Loucy (cell line): Measurements from ENCODE around the gene SAXO2.
A peak's percentile ranks its signal among the peaks of the same experiment; 100 is the strongest.
"Not testable (repeated sequence)": the region's sequence is repeated elsewhere in the genome, so short reads cannot be mapped to it uniquely, and the experiment has no call there.

Experiments used
- H2AFZ ChIP-seq: fragments of 200-600 bp; sonication (generic); 2 replicates; pipeline ENCODE4 v1.6.0; 2016; ENCODE audit warnings: antibody characterized with exemption, mild to moderate bottlenecking, low read length, moderate library complexity
- H3F3A ChIP-seq: fragments of 200-600 bp; 2 replicates; pipeline ENCODE4 v1.6.0; 2016; ENCODE audit warnings: antibody characterized with exemption, low read depth, mild to moderate bottlenecking
- H3K27me3 ChIP-seq: fragments of 200-600 bp; sonication (generic); 2 replicates; pipeline ENCODE4 v1.6.1; 2014; ENCODE audit warnings: low read length, mild to moderate bottlenecking; ENCODE audit not compliant: insufficient read depth, poor library complexity, severe bottlenecking
- H3K36me3 ChIP-seq: fragments of 200-600 bp; sonication (generic); 2 replicates; pipeline ENCODE4 v1.6.1; 2016; ENCODE audit warnings: low read length; ENCODE audit not compliant: insufficient read depth
- H3K4me1 ChIP-seq: fragments of 200-600 bp; sonication (generic); 2 replicates; pipeline ENCODE4 v1.5.1; 2014; ENCODE audit warnings: low read length, mild to moderate bottlenecking; ENCODE audit not compliant: insufficient read depth, poor library complexity, severe bottlenecking
- H3K4me2 ChIP-seq: fragments of 200-600 bp; sonication (generic); 2 replicates; pipeline ENCODE4 v1.6.0; 2014; ENCODE audit warnings: antibody characterized with exemption, low read length, low read depth, mild to moderate bottlenecking; ENCODE audit not compliant: poor library complexity, severe bottlenecking
- H3K4me3 ChIP-seq: fragments of 200-600 bp; sonication (generic); 2 replicates; pipeline ENCODE4 v1.5.1; 2014; ENCODE audit warnings: low read length, mild to moderate bottlenecking, mixed read lengths; ENCODE audit not compliant: poor library complexity, severe bottlenecking
- H3K79me2 ChIP-seq: fragments of 200-600 bp; sonication (generic); 2 replicates; pipeline ENCODE4 v1.6.1; 2014; ENCODE audit warnings: low read length; ENCODE audit not compliant: insufficient read depth
- H3K9ac ChIP-seq: fragments of 200-600 bp; sonication (generic); 2 replicates; pipeline ENCODE4 v1.6.0; 2014; ENCODE audit warnings: mild to moderate bottlenecking, low read depth, low read length, moderate library complexity; ENCODE audit not compliant: poor library complexity, severe bottlenecking
- H3K9me2 ChIP-seq: fragments of 200-600 bp; sonication (generic); replicated peaks from 2 replicates; pipeline ENCODE4 v1.6.1; 2016; ENCODE audit warnings: low read depth, low read length, mixed read lengths
- H3K9me3 ChIP-seq: fragments of 200-600 bp; sonication (generic); 2 replicates; pipeline ENCODE4 v1.6.1; 2014; ENCODE audit warnings: mild to moderate bottlenecking, antibody characterized with exemption, low read length, low read depth; ENCODE audit not compliant: insufficient read depth
- H4K20me1 ChIP-seq: fragments of 200-600 bp; sonication (generic); 2 replicates; pipeline ENCODE4 v1.6.0; 2014; ENCODE audit warnings: antibody characterized with exemption, low read length, mild to moderate bottlenecking; ENCODE audit not compliant: insufficient read depth, poor library complexity, severe bottlenecking
- EZH2phosphoT487 ChIP-seq: fragments of 200-600 bp; IDR thresholded peaks from 2 replicates; pipeline ENCODE4 v1.6.1; 2018; ENCODE audit warnings: antibody characterized with exemption, mild to moderate bottlenecking, moderate library complexity, borderline replicate concordance
- TF ChIP-seq, protein P1 (sequence below): fragments of 200-600 bp; sonication (generic); conservative IDR thresholded peaks from 2 replicates; pipeline ENCODE4 v1.5.1; 2014; ENCODE audit warnings: mild to moderate bottlenecking, antibody characterized with exemption, low read length

SAXO2 gene

DNA sequence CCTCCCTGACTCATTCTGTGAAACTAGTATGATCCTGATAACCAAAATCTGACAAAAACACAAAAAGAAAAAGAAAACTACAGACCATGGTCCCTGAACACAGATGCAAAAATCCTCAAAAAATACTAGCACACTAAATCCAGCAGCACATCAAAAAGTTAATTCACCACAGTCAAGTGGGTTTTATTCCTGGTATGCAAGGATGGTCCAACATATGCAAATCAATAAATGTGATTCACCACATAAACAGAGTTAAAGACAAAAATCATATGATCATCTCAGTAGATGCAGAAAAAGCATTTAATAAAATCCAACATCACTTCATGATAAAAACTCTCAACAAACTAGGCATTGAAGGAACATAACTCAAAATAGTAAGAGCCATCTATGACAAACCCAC lies 12.8 kb downstream of the SAXO2 start:
- no peak overlapping the region for H3K4me2 ChIP-seq
- no peak for TF ChIP-seq EZH2phosphoT487
- TF ChIP-seq, protein P1, sequence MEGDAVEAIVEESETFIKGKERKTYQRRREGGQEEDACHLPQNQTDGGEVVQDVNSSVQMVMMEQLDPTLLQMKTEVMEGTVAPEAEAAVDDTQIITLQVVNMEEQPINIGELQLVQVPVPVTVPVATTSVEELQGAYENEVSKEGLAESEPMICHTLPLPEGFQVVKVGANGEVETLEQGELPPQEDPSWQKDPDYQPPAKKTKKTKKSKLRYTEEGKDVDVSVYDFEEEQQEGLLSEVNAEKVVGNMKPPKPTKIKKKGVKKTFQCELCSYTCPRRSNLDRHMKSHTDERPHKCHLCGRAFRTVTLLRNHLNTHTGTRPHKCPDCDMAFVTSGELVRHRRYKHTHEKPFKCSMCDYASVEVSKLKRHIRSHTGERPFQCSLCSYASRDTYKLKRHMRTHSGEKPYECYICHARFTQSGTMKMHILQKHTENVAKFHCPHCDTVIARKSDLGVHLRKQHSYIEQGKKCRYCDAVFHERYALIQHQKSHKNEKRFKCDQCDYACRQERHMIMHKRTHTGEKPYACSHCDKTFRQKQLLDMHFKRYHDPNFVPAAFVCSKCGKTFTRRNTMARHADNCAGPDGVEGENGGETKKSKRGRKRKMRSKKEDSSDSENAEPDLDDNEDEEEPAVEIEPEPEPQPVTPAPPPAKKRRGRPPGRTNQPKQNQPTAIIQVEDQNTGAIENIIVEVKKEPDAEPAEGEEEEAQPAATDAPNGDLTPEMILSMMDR, result no peak
- H3F3A ChIP-seq, result no peaks in the 10 kb centered on the region
- no peaks in the 10 kb centered on the region for H3K79me2 ChIP-seq
- no peak overlapping the region for H2AFZ ChIP-seq
- no peaks in the 10 kb centered on the region for H3K9me2 ChIP-seq
- no peak overlapping the region for H3K4me3 ChIP-seq
- H3K4me1 ChIP-seq, result no peaks in the 10 kb centered on the region
- no peak overlapping the region for H3K9ac ChIP-seq
- H4K20me1 ChIP-seq, result no peaks in the 10 kb centered on the region
- H3K27me3 ChIP-seq, result no peaks in the 10 kb centered on the region
- H3K9me3 ChIP-seq, result no peaks in the 10 kb centered on the region; the same call in 1 of the 2 replicates
- no peaks in the 10 kb centered on the region for H3K36me3 ChIP-seq

DNA sequence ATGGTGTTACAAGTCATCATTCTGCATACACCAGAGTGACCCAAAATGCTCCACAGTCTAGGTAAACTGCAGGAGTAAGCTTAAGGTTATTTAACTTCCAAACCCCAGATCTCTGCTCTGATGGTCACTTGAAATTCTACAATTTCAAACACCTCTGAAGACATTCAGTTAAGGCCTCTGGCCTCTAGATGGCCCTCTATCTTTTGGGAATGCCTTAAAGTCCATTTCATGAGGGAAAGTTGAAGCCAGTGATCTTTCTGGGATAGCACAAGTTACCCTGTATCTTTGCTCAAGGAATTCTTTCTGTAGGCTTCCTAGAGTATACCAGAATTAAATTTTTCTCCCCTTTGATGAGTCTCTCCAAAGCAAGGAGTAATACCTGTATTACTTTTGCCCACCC lies 18.7 kb downstream of the SAXO2 start:
- H3K79me2 ChIP-seq, H3K4me3 ChIP-seq, H4K20me1 ChIP-seq, H3K9me3 ChIP-seq, H3K27me3 ChIP-seq, H3K9me2 ChIP-seq, H3K9ac ChIP-seq, H2AFZ ChIP-seq, H3F3A ChIP-seq, H3K4me1 ChIP-seq, H3K4me2 ChIP-seq, H3K36me3 ChIP-seq: not testable (repeated sequence)
- TF ChIP-seq, protein P1, result peak; percentile 47

DNA sequence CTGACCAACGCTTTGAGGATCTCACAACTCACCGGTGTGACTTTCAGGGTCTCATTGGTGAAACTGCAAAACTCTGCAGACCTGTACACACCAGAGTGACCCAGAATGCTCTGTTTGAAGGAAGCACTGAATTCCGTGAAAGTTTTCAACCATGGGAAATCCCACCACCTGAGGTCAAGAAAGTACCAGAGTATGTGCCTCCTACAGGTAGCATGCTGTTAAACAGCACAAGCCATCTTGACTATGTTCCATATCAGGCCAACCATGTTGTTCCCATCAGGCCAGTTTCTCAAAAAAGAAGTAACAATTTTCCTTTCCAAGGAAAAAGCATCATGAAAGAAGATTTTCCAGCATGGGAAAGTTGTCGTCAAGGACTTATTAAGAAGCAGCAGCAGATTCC lies 19.8 kb downstream of the SAXO2 start:
- not testable (repeated sequence) for H4K20me1 ChIP-seq, H3F3A ChIP-seq, H3K9ac ChIP-seq, H3K36me3 ChIP-seq, H3K9me3 ChIP-seq, H3K9me2 ChIP-seq, H3K79me2 ChIP-seq, H3K4me3 ChIP-seq, H3K4me1 ChIP-seq, H3K27me3 ChIP-seq, H3K4me2 ChIP-seq, H2AFZ ChIP-seq

DNA sequence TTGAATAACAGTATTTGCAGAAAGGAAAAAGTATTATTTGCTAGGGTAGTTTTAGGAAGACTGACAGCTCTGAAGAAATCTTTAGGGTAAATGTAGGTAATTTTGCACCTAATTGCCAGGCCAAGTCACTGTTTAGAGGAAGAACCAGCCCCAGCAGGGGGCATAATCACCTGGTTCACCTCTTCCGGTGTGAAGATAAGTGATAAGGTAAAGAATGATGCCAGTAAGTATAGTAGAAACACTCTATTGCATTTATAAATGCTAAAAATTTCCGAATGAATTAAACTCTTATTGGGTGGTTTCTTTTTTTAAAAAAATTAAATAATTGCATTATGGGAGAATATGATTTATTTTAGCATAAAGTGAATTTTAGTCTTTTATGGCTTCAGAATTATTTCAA lies 21.8 kb downstream of the SAXO2 start:
- not testable (repeated sequence) for H3K9me3 ChIP-seq, H3K27me3 ChIP-seq, H3K4me1 ChIP-seq, H3K4me2 ChIP-seq, H3K79me2 ChIP-seq, H3K9me2 ChIP-seq, H3F3A ChIP-seq, H3K4me3 ChIP-seq, H4K20me1 ChIP-seq, H2AFZ ChIP-seq, H3K9ac ChIP-seq, H3K36me3 ChIP-seq

DNA sequence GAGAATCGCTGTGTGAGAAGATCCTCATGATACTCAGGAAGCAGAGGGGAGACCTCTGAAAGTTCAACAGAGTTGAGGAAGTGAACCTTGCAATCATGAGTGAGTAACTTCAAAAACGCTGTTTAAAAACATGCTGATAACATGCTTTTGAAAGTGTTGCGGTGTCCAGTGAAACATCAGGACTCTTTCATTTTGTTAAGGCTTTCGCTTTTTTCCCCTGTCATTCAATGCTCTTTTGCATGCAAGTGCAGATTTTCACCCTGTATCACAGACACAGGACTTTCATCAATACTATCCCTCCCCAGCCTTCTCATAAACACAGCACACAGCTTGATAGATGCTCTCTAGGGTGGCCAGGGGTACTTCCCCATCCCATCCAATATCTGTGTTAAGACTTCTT lies 23.9 kb downstream of the SAXO2 start:
- H3K79me2 ChIP-seq, H3F3A ChIP-seq, H3K4me1 ChIP-seq, H3K9me3 ChIP-seq, H3K9ac ChIP-seq, H3K9me2 ChIP-seq, H3K4me2 ChIP-seq, H4K20me1 ChIP-seq, H3K4me3 ChIP-seq, H3K36me3 ChIP-seq, H2AFZ ChIP-seq, H3K27me3 ChIP-seq: not testable (repeated sequence)

DNA sequence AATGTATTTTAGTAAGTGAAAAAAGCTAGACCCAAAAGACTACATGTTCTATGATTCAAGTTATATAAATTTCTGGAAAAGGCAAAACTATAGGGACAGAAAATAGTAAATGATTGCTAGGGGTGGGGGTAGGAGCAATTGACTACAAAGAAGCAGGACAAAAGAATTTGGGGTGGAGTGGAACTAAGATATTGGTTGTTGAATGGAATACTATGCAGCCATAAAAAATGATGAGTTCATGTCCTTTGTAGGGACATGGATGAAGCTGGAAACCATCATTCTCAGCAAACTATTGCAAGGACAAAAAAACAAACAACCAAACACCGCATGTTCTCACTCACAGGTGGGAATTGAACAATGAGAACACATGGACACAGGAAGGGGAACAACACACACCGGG lies 25.6 kb downstream of the SAXO2 start:
- H3K4me3 ChIP-seq, H3K4me1 ChIP-seq, H4K20me1 ChIP-seq, H3K9me2 ChIP-seq, H2AFZ ChIP-seq, H3K4me2 ChIP-seq, H3K9ac ChIP-seq, H3K79me2 ChIP-seq, H3K27me3 ChIP-seq, H3K9me3 ChIP-seq, H3F3A ChIP-seq, H3K36me3 ChIP-seq: not testable (repeated sequence)
